HepG2 (cell line): Measurements from ENCODE around the gene CDHR5. TPM values are rescaled to one million over a fixed set of nuclear protein-coding genes. Genes with fewer than 3 reads are reported as not detected.

Experiments used
- GLI4 ChIP-seq: sonication (generic); formaldehyde crosslinking; IDR thresholded peaks from 2 replicates; pipeline ENCODE4 v1.5.1; 2020; ENCODE audit warnings: missing genetic modification reagents, mild to moderate bottlenecking, moderate library complexity, borderline replicate concordance
- GZF1 ChIP-seq: sonication (generic); formaldehyde crosslinking; IDR thresholded peaks from 2 replicates; pipeline ENCODE4 v1.5.1; 2020; ENCODE audit warnings: mild to moderate bottlenecking, missing genetic modification reagents
- KAT2B ChIP-seq: fragments of 150-350 bp; IDR thresholded peaks from 2 replicates; pipeline ENCODE4 v1.6.1; 2014; ENCODE audit warnings: low read depth, low read length, borderline replicate concordance
- MAFK ChIP-seq, 2 experiments: IDR thresholded peaks in 1 of 2; conservative IDR thresholded peaks in 1 of 2; 2 replicates each; pipeline ENCODE4 v1.6.1; 2011; ENCODE audit warnings: improper control_type of control experiment in 2 of 2, low read length in 2 of 2
- MIER3 ChIP-seq: IDR thresholded peaks from 2 replicates; pipeline ENCODE4 v1.6.1; 2016; ENCODE audit warnings: missing compliant biosample characterization, borderline replicate concordance
- MTF2 ChIP-seq: sonication (generic); formaldehyde crosslinking; IDR thresholded peaks from 2 replicates; pipeline ENCODE4 v1.5.0; 2020; ENCODE audit warnings: missing genetic modification reagents, borderline replicate concordance
- RAD51 ChIP-seq: fragments of 450-650 bp; IDR thresholded peaks from 2 replicates; pipeline ENCODE4 v1.6.1; 2016; ENCODE audit warnings: borderline replicate concordance
- RARA ChIP-seq: IDR thresholded peaks from 2 replicates; pipeline ENCODE4 v1.6.1; 2016; ENCODE audit warnings: missing genetic modification reagents, missing compliant biosample characterization
- RARG ChIP-seq: sonication (generic); formaldehyde crosslinking; IDR thresholded peaks from 2 replicates; pipeline ENCODE4 v1.4.0; 2020; ENCODE audit warnings: low read depth, mild to moderate bottlenecking, missing genetic modification reagents
- SKI ChIP-seq: fragments of 450-650 bp; IDR thresholded peaks from one replicate; pipeline ENCODE4 v1.6.1; 2018; ENCODE audit warnings: mild to moderate bottlenecking; ENCODE audit not compliant: partially characterized antibody
- SP5 ChIP-seq: IDR thresholded peaks from 2 replicates; pipeline ENCODE4 v1.6.1; 2016; ENCODE audit warnings: low read depth, borderline replicate concordance
- SRSF9 ChIP-seq: fragments of 200-400 bp; formaldehyde crosslinking; IDR thresholded peaks from 2 replicates; pipeline ENCODE4 v1.6.1; 2018; ENCODE audit warnings: borderline replicate concordance, mild to moderate bottlenecking, low read depth, low read length; ENCODE audit not compliant: insufficient read depth, poor library complexity, severe bottlenecking
- TEAD3 ChIP-seq: optimal IDR thresholded peaks from 2 replicates; pipeline ENCODE3; 2016; ENCODE audit warnings: borderline replicate concordance
- ZNF124 ChIP-seq: sonication (generic); formaldehyde crosslinking; IDR thresholded peaks from 2 replicates; pipeline ENCODE4 v1.4.0; 2020; ENCODE audit warnings: missing genetic modification reagents
- ZNF160 ChIP-seq: sonication (generic); formaldehyde crosslinking; IDR thresholded peaks from 2 replicates; pipeline ENCODE4 v1.8.0; 2022; ENCODE audit warnings: mild to moderate bottlenecking, inconsistent platforms, missing genetic modification reagents
- ZNF260 ChIP-seq: sonication (generic); formaldehyde crosslinking; IDR thresholded peaks from 2 replicates; pipeline ENCODE4 v1.4.0; 2020; ENCODE audit warnings: missing genetic modification reagents, low read depth, mild to moderate bottlenecking, borderline replicate concordance
- ZNF557 ChIP-seq: sonication (generic); formaldehyde crosslinking; IDR thresholded peaks from 2 replicates; pipeline ENCODE4 v1.4.0; 2020; ENCODE audit warnings: missing genetic modification reagents
- ZNF777 ChIP-seq: sonication (generic); formaldehyde crosslinking; IDR thresholded peaks from 2 replicates; pipeline ENCODE4 v1.4.0; 2020; ENCODE audit warnings: missing genetic modification reagents
- polyA plus RNA-seq, 8 experiments: library from polyadenylated mRNA; depleted of rRNA in 3 of 8; stranded (reverse) in 7 of 8; unstranded in 1 of 8; fragments of >200 nt; fragmentation: Illumina TruSeq in 4 of 8; extraction: Trizol in 4 of 8; gene quantifications; 2 replicates each; pipeline versions ENCODE4 v1.2.1 to v1.2.3, GENCODE V29; 2011 to 2016; ENCODE audit warnings: low read depth in 4 of 8, missing spikeins in 1 of 8, mixed read lengths in 1 of 8; ENCODE audit not compliant: insufficient read depth in 1 of 8
- total RNA-seq, 5 experiments: library from RNA; depleted of rRNA; stranded (reverse); fragments of >200 nt; fragmentation: Illumina TruSeq; extraction: Trizol; gene quantifications; 2 replicates each; pipeline ENCODE4 v1.2.3, GENCODE V29; 2016; ENCODE audit warnings: low read depth in 1 of 5
- TF ChIP-seq, protein P1 (sequence below): sonication (generic); formaldehyde crosslinking; IDR thresholded peaks from 2 replicates; pipeline ENCODE4 v1.9.0; 2022; ENCODE audit warnings: low read depth, missing genetic modification reagents
- TF ChIP-seq, protein P2 (sequence below): sonication (generic); formaldehyde crosslinking; IDR thresholded peaks from 2 replicates; pipeline ENCODE4 v1.4.0; 2020; ENCODE audit warnings: missing genetic modification reagents, borderline replicate concordance
- TF ChIP-seq, protein P3 (sequence below): sonication (generic); formaldehyde crosslinking; IDR thresholded peaks from 2 replicates; pipeline ENCODE4 v1.5.1; 2020; ENCODE audit warnings: mild to moderate bottlenecking, missing genetic modification reagents
- TF ChIP-seq, protein P4 (sequence below): sonication (generic); formaldehyde crosslinking; IDR thresholded peaks from 2 replicates; pipeline ENCODE4 v1.5.0; 2020; ENCODE audit warnings: mild to moderate bottlenecking, missing genetic modification reagents, moderate library complexity

CDHR5 gene
- total and polyA plus RNA-seq, 2 of the 13 experiments (the other 11 are each of a cell fraction or from before 2014, with no cell fraction given) = 0.46 to 0.71 TPM

DNA sequence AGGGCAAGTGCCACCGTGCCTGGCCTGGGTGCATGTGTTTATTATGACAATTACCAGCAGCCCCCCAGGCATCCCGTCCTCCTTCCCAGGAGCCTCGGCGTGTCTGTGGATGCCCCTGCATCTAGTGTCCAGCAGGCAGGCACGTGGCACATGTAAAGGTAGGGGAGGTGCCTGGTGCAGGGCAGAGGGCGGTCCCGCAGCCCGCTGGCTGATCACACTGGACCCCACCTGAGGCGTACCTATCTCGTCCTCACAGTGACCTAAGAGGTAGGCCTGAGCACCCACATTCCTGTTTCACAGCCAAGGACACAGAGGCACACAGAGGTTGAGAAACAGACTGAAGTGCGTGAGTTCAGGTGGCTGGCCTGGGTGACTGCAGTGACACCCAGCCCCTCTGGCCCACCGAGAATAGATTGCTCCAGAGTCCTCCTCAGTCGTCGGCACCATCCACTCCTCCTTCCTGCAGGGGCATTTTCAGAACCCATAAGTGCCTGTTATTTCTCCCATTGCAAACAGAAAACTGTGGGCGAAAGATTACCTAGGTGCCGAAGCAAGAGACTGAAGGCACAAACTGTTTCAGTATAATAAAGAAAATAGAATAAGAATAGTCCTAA, 51.5 kb downstream of the CDHR5 start (continued):
- no peak for TF ChIP-seq ZNF160 (CRISPR knock-in tag)
- TF ChIP-seq RAD51 = no peak
- no peak for TF ChIP-seq ZNF260
- TF ChIP-seq SRSF9 = no peak
- no peak for TF ChIP-seq ZNF124 (CRISPR knock-in tag)
- TF ChIP-seq RARA = peak; percentile 42
- TF ChIP-seq GZF1 (CRISPR knock-in tag) = no peak
- TF ChIP-seq, protein P1, sequence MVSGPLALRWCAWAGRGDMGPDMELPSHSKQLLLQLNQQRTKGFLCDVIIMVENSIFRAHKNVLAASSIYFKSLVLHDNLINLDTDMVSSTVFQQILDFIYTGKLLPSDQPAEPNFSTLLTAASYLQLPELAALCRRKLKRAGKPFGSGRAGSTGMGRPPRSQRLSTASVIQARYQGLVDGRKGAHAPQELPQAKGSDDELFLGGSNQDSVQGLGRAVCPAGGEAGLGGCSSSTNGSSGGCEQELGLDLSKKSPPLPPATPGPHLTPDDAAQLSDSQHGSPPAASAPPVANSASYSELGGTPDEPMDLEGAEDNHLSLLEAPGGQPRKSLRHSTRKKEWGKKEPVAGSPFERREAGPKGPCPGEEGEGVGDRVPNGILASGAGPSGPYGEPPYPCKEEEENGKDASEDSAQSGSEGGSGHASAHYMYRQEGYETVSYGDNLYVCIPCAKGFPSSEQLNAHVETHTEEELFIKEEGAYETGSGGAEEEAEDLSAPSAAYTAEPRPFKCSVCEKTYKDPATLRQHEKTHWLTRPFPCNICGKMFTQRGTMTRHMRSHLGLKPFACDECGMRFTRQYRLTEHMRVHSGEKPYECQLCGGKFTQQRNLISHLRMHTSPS (CRISPR knock-in tag) = 0 out of 2 replicates have a peak, but pooled peaks have one; percentile 32
- TF ChIP-seq MAFK (conservative IDR thresholded peaks at IDR 0.05 in 1 of 2, IDR thresholded peaks at IDR 0.05 in 1 of 2; ENCODE audit: low read length in 2 of 2) = no peak
- no peak for TF ChIP-seq RARG (CRISPR knock-in tag)
- no peak for TF ChIP-seq MIER3
- TF ChIP-seq ZNF777 = no peak
- TF ChIP-seq, protein P2, sequence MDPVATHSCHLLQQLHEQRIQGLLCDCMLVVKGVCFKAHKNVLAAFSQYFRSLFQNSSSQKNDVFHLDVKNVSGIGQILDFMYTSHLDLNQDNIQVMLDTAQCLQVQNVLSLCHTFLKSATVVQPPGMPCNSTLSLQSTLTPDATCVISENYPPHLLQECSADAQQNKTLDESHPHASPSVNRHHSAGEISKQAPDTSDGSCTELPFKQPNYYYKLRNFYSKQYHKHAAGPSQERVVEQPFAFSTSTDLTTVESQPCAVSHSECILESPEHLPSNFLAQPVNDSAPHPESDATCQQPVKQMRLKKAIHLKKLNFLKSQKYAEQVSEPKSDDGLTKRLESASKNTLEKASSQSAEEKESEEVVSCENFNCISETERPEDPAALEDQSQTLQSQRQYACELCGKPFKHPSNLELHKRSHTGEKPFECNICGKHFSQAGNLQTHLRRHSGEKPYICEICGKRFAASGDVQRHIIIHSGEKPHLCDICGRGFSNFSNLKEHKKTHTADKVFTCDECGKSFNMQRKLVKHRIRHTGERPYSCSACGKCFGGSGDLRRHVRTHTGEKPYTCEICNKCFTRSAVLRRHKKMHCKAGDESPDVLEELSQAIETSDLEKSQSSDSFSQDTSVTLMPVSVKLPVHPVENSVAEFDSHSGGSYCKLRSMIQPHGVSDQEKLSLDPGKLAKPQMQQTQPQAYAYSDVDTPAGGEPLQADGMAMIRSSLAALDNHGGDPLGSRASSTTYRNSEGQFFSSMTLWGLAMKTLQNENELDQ (CRISPR knock-in tag) = no peak
- no peak for TF ChIP-seq SKI
- no peak for TF ChIP-seq SP5
- TF ChIP-seq MTF2 (CRISPR knock-in tag) = no peak
- TF ChIP-seq, protein P3, sequence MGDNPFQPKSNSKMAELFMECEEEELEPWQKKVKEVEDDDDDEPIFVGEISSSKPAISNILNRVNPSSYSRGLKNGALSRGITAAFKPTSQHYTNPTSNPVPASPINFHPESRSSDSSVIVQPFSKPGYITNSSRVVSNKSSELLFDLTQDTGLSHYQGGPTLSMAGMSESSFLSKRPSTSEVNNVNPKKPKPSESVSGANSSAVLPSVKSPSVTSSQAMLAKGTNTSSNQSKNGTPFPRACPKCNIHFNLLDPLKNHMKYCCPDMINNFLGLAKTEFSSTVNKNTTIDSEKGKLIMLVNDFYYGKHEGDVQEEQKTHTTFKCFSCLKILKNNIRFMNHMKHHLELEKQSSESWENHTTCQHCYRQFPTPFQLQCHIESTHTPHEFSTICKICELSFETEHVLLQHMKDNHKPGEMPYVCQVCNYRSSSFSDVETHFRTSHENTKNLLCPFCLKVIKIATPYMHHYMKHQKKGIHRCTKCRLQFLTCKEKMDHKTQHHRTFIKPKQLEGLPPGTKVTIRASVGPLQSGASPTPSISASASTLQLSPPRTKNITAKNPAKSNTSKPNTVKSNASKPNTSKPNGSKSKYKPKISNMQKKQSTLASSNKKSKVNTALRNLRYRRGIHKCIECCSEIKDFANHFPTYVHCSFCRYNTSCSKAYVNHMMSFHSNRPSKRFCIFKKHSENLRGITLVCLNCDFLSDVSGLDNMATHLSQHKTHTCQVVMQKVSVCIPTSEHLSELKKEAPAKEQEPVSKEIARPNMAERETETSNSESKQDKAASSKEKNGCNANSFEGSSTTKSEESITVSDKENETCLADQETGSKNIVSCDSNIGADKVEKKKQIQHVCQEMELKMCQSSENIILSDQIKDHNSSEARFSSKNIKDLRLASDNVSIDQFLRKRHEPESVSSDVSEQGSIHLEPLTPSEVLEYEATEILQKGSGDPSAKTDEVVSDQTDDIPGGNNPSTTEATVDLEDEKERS (CRISPR knock-in tag) = no peak
- TF ChIP-seq, protein P4, sequence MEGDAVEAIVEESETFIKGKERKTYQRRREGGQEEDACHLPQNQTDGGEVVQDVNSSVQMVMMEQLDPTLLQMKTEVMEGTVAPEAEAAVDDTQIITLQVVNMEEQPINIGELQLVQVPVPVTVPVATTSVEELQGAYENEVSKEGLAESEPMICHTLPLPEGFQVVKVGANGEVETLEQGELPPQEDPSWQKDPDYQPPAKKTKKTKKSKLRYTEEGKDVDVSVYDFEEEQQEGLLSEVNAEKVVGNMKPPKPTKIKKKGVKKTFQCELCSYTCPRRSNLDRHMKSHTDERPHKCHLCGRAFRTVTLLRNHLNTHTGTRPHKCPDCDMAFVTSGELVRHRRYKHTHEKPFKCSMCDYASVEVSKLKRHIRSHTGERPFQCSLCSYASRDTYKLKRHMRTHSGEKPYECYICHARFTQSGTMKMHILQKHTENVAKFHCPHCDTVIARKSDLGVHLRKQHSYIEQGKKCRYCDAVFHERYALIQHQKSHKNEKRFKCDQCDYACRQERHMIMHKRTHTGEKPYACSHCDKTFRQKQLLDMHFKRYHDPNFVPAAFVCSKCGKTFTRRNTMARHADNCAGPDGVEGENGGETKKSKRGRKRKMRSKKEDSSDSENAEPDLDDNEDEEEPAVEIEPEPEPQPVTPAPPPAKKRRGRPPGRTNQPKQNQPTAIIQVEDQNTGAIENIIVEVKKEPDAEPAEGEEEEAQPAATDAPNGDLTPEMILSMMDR (CRISPR knock-in tag) = no peak
- no peak for TF ChIP-seq KAT2B
- TF ChIP-seq ZNF557 (CRISPR knock-in tag) = no peak
- peak; percentile 48 for TF ChIP-seq TEAD3 (CRISPR knock-in tag)
- TF ChIP-seq GLI4 (CRISPR knock-in tag) = no peak
